ENCODE results near the gene GCA.
A peak's percentile ranks its signal among the peaks of the same experiment; 100 is the strongest.

The GCA gene
- total RNA-seq, result 11.8 to 14.5 reads per million in 2 experiments

GRCh38 chr2:162343824-162344616, at the start of gene GCA:
TSS of gene GCA (plus strand) at chr2:162344132. CDS start at chr2:162344249, 117 bp downstream.
- DNase-seq (ENCODE audit: low read depth), result peak; percentile 98

GRCh38 chr2:162295009-162295408, 48.9 kb upstream of the GCA start:
- no peak for DNase-seq (ENCODE audit: low read depth)

- peak; percentile 40 for DNase-seq (ENCODE audit: low read depth)
Measured at GRCh38 chr2:162297925-162298552, 45.9 kb upstream of the GCA start.

GRCh38 chr2:162298669-162299335, 45.1 kb upstream of the GCA start:
- DNase-seq (ENCODE audit: low read depth), result no peak

GRCh38 chr2:162300266-162300665, 43.7 kb upstream of the GCA start:
- no peak for DNase-seq (ENCODE audit: low read depth)

- peak; percentile 28 for DNase-seq (ENCODE audit: low read depth)
Measured at GRCh38 chr2:162301151-162301804, 42.7 kb upstream of the GCA start.

- DNase-seq (ENCODE audit: low read depth), result no peak
Measured at GRCh38 chr2:162301877-162302276, 42.1 kb upstream of the GCA start.

- DNase-seq (ENCODE audit: low read depth), result no peak
Measured at GRCh38 chr2:162305901-162306300, 38.0 kb upstream of the GCA start.

- no peak for DNase-seq (ENCODE audit: low read depth)
Measured at GRCh38 chr2:162308747-162309503, 35.0 kb upstream of the GCA start.

GRCh38 chr2:162312853-162313252, 31.1 kb upstream of the GCA start:
- DNase-seq (ENCODE audit: low read depth), result no peak

GRCh38 chr2:162315938-162316337, 28.0 kb upstream of the GCA start:
- DNase-seq (ENCODE audit: low read depth), result no peak

GRCh38 chr2:162316590-162316989, 27.3 kb upstream of the GCA start:
- no peak for DNase-seq (ENCODE audit: low read depth)

GRCh38 chr2:162317058-162317742, 26.7 kb upstream of the GCA start:
- DNase-seq (ENCODE audit: low read depth), result no peak

GRCh38 chr2:162317861-162318327, 26.0 kb upstream of the GCA start:
- DNase-seq (ENCODE audit: low read depth), result no peak

- DNase-seq (ENCODE audit: low read depth), result peak; percentile 66
Measured at GRCh38 chr2:162318328-162319180, 25.4 kb upstream of the GCA start, which contains the start of gene IFIH1. TSS of gene IFIH1 (minus strand) at chr2:162318684. CDS start at chr2:162318307, 377 bp downstream.

- no peak for DNase-seq (ENCODE audit: low read depth)
Measured at GRCh38 chr2:162320864-162321517, 22.9 kb upstream of the GCA start.

- DNase-seq (ENCODE audit: low read depth), result no peak
Measured at GRCh38 chr2:162324953-162325352, 19.0 kb upstream of the GCA start.

GRCh38 chr2:162327134-162327769, 16.7 kb upstream of the GCA start:
- no peak for DNase-seq (ENCODE audit: low read depth)

GRCh38 chr2:162327806-162328205, 16.1 kb upstream of the GCA start:
- DNase-seq (ENCODE audit: low read depth), result no peak

Data from T follicular helper cell (primary cell).